Stimulated activated CD4-positive, alpha-beta T cell treated with anti-CD3 and anti-CD28 coated beads, Interleukin-12 subunit alpha, Interleukin-12 subunit beta, amount 100 ng/mL, for 24 hours (primary cell): Measurements from ENCODE around the gene TMEM144.

Experiments used
- DNase-seq, 2 experiments: peaks; one replicate each; pipeline ENCODE4 v3.0.0-alpha.2; 2020; ENCODE audit warnings: low read depth in 2 of 2

TMEM144 gene

GRCh38 chr4:158209825-158210807 lies at the start of gene TMEM144:
TSS of gene TMEM144 (plus strand) at chr4:158210486. CDS start at chr4:158212668, 2,182 bp downstream.
- DNase-seq = peak; percentile 6 to 41

- no peak for DNase-seq
These were observed 48.5 kb upstream of the TMEM144 start for GRCh38 chr4:158161551-158162354.

- DNase-seq = no peak
These were observed 47.7 kb upstream of the TMEM144 start for GRCh38 chr4:158162631-158163030.

- DNase-seq = no peak
These were observed 46.1 kb upstream of the TMEM144 start for GRCh38 chr4:158163941-158164767.

GRCh38 chr4:158164768-158165213 lies 45.5 kb upstream of the TMEM144 start:
- DNase-seq = no peak

- no peak for DNase-seq
These were observed 43.6 kb upstream of the TMEM144 start for GRCh38 chr4:158166701-158167100.

DNA sequence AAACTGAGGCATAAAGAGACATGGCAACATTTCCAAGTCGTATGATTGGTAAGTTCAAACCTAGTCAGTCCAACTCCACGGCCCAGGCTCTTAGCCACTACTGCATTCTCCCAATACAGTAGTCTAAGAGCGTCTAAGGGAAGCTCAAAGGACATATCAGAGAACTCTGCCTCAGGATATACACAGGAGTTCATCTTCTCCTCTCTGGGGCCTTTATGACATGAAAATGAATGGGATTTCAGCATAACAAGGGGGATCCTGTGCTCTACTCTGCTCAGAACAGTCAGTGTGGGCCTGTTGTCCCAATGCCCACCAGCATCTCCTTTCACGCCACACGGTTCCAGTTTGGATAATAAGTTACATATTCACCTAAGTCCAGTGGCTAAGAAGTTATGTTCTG lies 41.7 kb upstream of the TMEM144 start:
- no peak for DNase-seq

DNA sequence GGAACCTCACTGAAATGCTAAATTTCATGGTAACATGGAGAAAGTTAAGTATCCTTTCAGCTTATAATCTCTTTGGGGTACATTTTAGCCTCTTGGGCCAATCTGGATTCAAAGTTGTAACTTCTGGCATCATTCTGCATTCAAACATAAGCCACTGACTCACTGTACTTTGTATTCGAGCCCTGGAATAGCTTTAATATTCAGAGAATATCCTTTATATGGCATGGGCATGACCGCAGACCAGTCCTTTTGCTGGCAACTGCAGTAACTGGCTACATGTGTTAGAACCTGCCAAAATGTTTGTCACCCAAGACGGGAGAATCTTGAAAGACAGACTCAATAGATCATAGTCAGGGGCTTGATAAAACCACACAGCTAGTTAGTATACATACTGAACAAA lies 40.8 kb upstream of the TMEM144 start:
- no peak for DNase-seq

DNA sequence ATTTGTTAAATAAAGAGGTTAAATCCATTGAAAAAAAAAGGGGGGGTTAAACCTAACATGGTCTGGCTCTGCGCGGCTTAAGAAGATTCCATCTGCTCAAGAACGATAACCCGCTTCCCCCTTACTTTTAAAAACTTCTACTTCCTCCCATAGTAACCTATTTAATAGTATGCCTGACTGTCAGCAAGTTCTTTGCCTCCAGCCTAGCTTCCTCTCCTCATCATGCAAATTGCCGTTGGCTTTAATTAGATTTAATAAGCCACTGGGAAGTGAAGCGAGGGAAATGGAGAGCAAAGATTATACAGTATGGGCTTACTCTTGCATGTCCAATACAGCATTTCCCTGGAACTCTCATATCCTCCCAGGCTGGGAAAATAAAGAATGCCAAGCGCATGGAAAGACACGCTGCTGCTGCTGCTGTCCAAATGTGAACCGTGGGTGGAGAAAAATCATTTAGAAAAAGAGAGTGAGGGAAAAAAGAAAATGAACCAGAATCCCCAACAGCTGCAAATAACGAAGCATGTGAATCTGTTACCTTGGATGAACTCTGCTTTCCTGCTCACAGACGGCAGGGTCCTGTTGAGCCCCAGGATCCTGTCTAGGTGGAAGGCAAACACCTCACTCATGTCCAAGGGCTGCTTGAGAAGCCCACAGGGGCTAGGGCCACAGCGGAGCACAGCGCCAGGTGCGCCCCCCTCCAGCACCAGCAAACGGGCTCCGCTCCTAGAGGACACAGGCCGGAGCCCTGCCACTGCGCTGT lies 40.2 kb upstream of the TMEM144 start:
- no peak for DNase-seq

GRCh38 chr4:158170691-158171561 lies 39.4 kb upstream of the TMEM144 start:
- peak in 1 of 2 experiments; percentile 16 for DNase-seq

DNA sequence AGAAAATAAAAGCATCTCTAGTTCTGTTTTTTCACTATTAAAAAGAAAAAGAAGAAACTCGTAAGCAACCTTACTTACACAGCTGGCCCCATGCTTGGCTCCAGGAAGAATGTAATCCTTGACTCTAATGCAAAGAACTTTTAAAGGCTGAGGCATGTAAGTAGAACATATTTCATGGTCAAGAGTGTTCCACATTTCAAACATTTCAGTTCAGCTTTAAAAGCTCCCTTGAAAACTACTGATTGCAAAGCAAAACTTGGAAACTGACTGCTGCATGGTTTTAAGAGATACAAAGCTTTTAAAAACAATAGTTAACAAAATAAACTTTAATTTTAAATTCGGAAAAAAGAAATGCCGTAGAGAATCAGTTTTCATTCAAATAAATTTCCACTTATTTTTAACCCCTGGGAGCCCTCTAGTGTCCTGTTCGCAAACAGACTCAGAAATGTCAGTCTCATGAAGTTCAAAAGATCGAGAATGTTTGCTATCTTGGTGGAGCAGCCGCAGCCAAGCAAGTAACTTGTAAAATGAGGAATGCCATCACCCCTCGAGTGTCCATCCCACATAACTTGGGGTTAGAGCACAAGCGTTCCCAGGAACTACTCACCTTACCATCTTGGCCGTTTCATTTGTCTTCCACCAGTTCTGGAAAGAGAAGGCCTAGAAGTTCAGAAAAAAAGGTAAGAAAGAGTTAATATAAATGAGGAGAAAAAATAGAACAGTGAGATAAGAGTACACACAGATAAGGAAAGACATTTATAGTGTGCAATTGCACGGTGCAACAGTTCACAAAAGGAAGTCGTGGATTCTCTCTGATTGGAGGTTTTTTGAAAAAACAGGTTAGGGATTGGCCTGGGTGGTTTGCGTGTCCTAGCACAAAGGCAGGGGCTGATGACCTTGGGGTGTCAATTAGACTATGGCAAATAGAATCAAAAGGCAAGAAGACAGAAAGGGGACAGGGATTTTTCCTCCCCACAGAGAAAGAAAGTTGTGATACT lies 37.7 kb upstream of the TMEM144 start, which contains the start of gene GASK1B:
GASK1B (minus strand) TSS at position 765 of the 998 bp plus-strand sequence. CDS start 1,650 bp downstream, outside the sequence.
- no peak for DNase-seq

DNA sequence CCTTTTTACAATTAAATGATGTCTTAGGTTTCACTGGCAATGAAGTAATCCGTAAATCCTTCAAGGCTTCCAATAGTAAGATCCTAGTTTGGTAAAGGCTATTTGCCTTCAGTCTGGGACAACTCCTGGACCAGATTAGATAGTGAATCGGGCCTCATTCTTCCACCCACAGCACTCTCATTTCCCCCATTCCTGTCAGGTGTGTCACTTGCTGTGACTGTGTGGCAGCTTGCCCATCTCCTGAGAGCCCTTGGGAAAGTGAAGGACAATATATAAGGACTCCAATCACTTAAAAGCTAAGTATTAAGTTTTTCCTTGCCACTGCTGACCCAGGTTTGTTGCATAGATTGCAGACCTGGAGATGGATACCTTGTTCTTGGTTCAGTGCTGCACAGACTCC lies 34.2 kb upstream of the TMEM144 start:
- no peak for DNase-seq

GRCh38 chr4:158176776-158177175 lies 33.5 kb upstream of the TMEM144 start:
- DNase-seq = no peak

- no peak for DNase-seq
These were observed 30.8 kb upstream of the TMEM144 start for GRCh38 chr4:158179465-158179864.

DNA sequence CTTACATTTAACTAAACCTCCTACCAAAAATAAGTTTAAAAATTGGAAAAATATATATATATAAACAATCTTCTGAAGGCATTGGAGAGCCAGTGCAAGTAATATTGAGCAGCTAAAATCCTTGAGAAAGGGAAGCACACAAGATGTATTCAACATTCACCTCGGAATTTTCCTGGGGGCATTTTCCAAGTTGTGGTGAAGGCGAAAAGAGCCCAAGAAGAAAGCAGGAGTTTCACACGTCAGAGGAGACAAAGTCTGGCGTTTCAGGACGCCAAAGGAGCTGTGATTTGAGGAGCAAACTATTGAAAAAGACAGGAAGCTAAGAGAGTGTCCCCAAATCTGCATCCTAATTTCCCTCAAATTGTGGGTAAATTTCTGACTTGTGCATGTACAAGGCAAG lies 28.4 kb upstream of the TMEM144 start:
- no peak for DNase-seq

- DNase-seq = no peak
These were observed 27.6 kb upstream of the TMEM144 start for GRCh38 chr4:158182736-158183135.

DNA sequence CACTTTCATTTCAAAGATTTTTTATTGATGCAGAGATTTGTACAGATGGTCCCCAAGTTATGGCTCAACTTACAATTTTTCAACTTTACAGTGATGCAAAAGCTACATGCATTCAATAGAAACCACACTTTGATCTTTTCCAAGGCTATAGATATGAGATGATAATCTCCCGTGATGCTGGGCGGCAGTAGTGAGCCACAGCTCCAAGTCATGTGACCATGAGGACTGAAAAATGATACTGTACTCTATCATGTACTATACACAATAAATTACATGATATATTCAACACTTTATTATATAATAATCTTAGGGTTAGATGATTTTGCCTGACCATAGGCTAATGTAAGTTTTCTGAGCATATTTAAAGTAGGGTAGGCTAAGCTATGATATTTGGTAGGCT lies 23.5 kb upstream of the TMEM144 start:
- DNase-seq = no peak

DNA sequence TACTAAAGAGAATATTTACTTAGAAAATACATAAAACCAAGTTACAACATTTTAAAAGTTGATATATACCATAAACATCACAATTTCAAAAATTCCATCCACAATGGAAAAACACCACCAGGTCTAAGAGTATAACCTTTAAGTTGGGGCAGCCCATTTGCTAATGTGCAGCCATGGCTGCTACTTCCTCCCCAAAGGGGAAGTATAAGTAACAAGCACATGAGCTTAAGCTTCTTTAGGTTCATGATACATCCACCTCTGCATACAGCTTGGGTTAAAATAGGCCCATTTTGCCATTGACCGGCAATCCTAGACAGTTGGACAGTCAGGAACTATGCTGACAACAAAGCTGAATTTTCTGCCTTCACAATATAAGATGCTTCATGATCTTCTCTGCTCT lies 20.9 kb upstream of the TMEM144 start:
- DNase-seq = no peak
